Measurements from ENCODE around the gene MALL.
"Not testable (repeated sequence)": the region's sequence is repeated elsewhere in the genome, so short reads cannot be mapped to it uniquely, and the experiment has no call there.

Gene MALL

DNA sequence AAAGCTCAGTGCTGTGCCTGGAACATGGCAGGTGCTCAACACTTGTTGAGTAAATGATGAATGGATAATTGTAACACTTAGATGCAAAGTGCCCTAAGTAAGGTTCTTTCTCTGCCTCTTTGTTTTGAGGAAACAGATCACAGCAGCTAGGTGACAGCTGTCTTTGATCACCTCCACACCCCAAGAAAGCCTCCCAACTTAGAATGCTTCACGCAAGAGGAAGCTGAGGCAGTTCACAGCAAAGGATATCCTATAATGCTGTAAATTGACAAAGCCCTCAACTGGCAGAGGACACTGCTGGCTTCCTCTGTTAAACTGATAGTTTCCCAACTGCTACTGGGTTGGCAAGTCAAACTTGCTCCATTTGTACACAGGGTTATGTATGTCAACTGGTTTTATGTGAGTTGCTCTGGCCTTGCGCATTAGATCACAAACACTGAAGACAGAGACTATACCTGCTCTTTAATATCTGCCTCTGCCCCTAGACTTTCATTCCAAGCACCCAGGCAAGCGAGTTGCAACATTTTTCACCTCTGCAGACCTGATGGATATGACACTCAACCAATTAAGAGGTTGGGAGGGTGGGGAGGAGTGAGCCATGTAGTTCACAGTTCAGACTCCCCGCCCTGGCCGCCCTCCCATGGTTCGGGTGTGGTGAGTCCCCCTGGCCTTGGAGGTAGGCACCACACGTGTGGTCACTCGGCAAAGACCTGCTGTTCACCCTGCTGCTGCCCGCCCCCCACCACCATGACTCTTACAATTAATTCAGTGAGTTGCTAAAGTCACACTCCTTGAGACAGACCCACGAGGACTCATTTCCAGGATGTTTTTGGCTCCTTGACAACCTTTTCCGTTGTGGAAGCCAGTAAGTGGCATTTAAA is 4.8 kb upstream of the MALL start:
- DNase-seq, result no peak

DNA sequence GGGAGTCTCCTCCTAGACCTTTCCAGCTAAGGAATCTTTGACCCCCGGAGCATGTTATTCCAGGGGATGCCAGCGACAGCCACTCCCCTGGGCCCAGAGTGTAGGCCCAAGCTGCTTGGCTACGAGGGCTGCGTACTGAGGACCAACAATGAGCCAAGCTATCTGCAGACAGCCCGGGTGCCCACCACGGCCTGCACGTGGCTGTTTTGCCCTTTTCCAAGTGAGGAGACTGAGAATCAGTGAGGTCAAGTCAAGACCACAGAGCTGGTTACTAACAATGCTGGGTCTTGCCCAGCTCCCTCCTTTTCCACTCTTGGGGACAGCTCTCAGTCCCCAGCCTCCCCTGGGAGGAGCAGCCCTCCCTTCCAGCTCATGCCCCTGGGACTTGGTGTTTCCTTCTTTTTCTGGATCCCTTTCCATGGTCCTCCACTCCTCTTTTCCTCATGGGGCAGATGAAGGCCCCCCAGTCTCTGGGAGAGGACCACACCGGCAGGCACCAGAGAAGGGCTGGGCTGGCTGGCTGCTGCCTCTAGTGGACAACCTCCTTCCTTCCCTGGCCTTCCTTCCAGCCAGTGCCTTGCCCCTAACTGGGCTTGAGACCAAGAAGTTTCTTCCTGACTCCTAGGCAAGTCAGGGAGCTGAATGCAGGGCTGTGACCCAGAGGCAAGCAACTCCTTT is 550 bp upstream of the MALL start:
- DNase-seq, result peak; percentile 41

- no peak for DNase-seq
Observed at GRCh38 chr2:110114831-110115255, 779 bp downstream of the MALL start.

DNA sequence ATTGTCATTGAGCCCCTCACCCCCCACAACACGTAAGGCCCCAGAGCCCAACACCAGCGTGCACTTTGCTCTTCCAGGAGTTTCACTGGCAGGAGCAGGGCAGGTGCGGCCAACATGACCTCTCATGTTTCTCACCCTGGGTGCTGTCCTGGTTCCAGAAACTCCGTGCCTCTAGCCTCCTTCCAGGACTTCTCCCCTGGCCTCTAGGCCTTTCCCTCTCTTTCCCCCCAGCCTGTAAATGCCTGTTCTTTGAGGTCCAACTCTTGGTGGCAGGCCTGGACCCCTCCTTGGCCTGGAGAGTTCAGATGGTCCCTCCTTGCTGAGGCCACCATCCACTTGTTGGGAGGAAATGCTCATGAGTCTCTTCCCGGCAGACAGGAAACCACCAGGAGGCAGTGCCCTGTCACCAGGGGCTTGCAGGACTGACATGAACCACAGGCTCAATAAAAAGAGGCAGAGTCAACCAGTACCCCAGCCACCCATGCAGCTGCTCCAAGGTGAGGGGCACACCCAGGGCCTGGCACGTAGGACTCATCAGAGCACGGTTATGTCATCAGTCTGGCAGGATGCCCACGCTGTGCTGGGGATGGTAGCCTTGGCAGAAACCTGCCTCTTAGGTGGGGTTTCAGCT is 1.5 kb downstream of the MALL start:
- DNase-seq, result no peak

- not testable (repeated sequence) for DNase-seq
Observed at GRCh38 chr2:110108291-110108690, 7.3 kb downstream of the MALL start.

- DNase-seq, result peak; percentile 40
Observed at GRCh38 chr2:110107092-110108079, 8.2 kb downstream of the MALL start.

DNA sequence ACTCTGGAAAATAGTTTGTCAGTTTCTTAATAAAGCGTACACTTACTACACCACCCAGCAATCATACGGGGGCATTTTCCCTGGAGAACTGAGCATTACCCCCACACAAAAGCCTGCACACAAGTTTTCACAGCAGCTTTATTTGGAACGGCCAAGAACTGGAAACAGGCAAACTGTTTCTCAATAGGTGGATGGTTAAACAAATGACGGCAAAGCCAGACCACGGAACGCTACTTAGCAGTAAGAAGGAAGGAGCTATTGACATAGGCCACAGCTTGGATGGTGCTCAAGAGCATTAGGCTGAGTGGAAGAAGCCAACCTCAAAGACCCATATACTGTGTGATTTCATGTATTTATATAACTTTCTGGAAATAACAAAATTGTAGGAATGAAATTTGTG is 9.0 kb downstream of the MALL start:
- peak; percentile 76 for DNase-seq

DNA sequence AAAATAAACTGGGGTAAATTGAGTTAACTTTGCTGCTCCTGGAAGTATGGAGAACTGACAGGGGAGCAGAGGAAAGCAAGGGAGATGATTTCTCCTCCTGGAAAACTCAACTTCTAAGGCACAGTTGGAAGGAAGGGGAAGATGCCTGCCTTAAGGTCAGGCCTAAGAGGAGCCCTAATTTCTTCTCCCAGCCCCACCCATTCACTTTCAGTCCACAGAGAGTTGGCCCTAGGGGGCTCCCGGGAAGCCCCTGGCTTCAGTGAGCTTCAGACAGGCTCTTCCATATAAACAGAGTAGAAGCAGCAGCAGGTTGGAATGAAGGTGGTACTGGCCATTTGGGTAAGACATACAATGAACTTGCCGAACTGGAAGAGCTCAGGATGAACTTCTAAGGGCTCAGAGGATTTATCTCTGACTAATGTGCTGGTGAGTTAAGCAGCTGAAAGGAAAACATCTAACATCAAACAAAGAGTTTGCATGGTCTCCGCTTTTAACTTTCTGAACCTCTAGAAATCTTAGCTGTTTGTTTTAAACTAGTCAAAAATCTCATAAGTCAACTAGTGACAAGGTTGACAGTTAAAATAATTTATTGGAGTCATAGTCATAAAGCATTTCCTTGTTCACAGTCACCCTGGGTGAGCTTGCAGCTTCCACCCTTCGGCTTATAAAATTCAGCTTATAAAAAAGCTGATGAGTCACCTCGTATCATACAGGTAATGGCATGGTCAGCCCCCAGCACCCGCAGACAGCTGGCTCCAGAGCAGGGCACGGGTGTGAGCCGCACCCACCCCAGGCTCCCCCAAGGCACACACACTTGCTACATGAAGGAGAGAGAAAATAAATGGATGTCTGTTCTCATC is 9.8 kb downstream of the MALL start:
- peak; percentile 96 for DNase-seq

GRCh38 chr2:110105183-110105582 is 10.4 kb downstream of the MALL start:
- DNase-seq, result no peak

DNA sequence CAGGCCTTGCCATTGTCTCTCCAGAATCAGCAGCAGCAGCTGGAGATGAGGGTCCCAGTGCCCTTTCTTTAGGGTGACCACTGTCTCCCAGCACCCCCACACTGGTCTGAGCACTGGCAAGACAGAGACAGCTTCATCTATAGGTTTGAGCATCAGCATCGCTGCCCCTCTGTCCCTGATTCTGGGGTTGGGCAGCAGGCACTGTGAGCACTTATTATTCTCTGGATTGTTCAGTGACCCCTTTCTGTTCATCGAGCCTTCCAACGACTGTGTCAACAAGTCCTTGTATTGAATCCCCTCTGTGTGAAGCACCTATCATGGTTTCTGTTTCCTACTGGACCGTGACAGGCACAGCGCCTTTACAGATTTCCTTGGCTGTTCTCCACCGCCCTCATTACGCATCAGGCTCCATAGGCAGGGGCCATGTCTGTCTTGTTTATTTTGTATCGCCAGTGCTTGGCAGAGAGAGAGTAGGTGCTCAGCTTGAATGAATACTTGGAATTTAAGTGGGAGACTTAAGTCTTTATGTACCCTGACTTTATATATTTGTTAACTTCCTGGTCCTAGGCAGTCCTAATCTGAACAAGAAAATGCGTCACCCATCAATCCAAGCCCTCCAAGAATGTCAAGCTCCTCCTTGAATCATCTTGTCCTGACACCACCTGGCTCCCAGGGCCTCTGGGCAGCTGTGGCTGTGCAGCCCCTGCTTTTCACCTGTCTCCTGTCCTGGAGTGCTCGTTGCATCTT is 11.4 kb downstream of the MALL start:
- DNase-seq, result peak; percentile 84

DNA sequence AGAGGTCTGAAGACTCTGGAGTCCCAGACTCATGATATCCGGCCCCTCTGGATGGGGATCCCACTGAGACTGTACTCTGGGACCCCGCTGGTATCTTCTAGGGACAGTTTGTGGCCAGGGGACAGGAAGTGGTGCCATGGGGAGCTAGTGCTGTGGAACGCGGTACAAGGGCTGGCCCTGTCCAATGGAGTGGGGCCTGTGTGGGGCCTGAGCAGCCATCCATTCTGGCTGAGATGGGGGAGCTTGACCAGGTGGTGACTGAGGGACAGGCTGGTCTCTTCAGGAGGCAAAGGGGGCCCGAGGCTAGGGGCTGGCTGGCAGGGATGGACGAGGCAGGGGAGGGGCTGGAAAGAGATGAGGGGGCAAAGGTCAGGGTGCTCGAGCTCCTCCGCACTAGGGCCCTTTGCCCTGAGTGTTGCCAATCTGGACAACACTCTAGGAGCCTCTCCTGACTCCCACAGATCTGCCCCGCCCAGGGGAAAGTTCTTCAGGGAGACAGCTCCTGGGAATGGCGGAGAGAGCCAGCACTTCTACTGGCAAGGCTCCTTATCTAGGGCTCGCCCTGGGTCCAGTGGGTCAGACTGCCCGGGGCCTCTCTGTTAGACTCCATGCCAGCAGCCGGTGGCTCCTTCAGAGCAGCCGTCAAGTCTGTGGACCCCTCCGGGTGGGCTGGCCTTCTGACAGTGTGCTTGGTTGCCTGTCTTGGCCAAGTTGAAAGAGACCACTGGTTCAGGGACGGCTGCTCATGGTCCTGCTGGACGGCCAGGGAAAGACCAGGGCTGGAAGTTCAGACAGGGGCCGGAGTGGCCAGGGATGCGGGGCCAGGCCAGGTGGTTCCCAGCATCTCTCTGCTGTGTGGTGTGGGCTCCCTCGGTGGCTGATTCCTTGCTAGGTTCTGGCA is 12.3 kb downstream of the MALL start:
- DNase-seq, result no peak

DNA sequence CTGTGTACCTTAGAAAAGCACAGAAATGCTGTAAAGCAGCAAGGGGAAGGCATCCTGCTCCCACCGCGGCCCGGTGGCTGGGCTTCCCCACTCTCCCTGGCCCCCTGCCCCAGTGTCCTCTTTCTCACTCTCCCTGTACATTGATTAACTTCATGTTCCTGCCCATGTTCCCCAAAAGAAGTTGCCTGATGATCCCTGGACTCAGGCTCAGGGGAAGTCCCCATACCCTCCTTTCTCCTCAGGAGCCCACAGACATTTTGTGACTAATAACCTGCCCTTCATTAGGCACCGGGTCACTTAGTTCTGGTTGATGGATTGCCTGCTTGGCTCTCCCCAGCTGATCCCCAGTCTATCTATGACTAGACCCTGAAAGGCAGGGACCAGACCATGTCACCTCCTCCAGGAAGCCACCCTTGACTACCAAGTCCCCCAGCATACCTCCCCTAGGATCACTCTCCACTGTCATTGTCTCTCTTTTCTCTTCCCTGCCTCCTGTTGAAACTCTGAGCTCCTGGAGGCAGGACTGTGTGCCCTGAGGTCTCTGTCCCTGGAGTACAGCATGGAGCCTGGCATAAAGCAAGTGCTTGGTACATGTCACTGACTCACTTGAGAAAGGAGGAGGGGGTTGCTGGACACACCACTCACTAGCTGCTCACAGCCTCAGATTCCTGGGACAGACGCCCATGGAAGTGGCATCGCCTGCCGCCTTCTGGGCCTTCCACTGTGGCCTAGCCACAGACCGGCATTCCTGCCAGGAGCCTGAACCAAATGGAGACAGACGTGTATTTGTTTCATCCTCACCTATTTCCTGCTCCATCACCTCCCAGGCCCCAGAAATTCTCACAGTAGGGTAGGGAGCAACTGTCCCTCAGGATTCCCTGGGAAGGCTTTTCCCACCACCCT is 13.5 kb downstream of the MALL start:
- DNase-seq, result no peak

- peak; percentile 100 for DNase-seq
Observed at GRCh38 chr2:110101280-110101844, 14.3 kb downstream of the MALL start.

- not testable (repeated sequence) for DNase-seq
Observed at GRCh38 chr2:110100880-110101279, 14.7 kb downstream of the MALL start.

GRCh38 chr2:110100480-110100879 is 15.1 kb downstream of the MALL start:
- DNase-seq, result no peak

GRCh38 chr2:110099471-110100225 is 16.0 kb downstream of the MALL start:
- DNase-seq, result no peak

DNA sequence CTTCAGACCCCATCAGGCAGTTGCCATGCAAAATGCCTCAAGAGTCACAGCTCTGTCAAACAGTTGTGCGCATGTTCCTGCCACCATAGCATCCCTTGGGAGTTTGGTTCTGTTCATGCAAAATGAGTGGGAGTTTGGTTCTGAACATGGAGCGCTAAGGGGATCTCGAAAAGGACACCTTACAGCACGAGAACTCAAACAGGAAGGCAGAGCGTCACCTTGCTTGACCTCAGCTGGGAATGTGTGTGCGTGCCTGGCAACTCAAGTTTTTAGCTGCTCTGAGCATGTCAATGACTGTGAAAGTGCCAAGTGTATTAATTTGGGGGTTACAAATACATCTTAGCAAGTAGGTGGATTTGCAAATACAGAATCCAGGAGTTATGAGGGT is 16.6 kb downstream of the MALL start:
- DNase-seq, result no peak

Measured in NCI-H226 (cell line).